HCT116 (cell line): ENCODE data around the gene TRMT1. TPM values are rescaled to one million over a fixed set of nuclear protein-coding genes. Genes with fewer than 3 reads are reported as not detected.

Experiments
- ATAC-seq: fragments of 200-7000 bp; cut with Tn5 transposase; 2 replicates; pipeline ENCODE4 v1.9.1; 2020; ENCODE audit warnings: mild to moderate bottlenecking, moderate library complexity
- BruUV-seq: library from RNA; stranded (reverse); fragments of 400-500 nt; replicated peaks from 2 replicates; lab custom pipeline; 2021; lab: Mats Ljungman, UMichigan
- CTCF ChIA-PET: fragments of 300-600 bp; sonication (Branson Sonifier 250); formaldehyde crosslinking; loops from one replicate; lab custom pipeline; 2021; ENCODE audit warnings: antibody characterized with exemption; lab: Charles Lee
- POLR2A ChIA-PET: fragments of 300-600, 350-600 bp; sonication (Branson Sonifier 250); formaldehyde crosslinking; loops from one replicate; lab custom pipeline; 2021; ENCODE audit warnings: antibody characterized with exemption; lab: Charles Lee
- RAD21 ChIA-PET, 2 experiments: fragments of 300-600 bp; sonication (Branson Sonifier 250); formaldehyde crosslinking; loops; one replicate each; lab custom pipeline; 2023; ENCODE audit warnings: low total read pairs in 2 of 2; ENCODE audit not compliant: uncharacterized antibody in 2 of 2, unreplicated experiment in 2 of 2, low non-redundant PET in 1 of 2; lab: Charles Lee
- DNase-seq: peaks from one replicate; pipeline ENCODE4 v3.0.0-alpha.2; 2010; ENCODE audit warnings: low read depth, low spot score
- H2AFZ ChIP-seq: fragments of 200-600 bp; shearing (Covaris generic), sonication (generic); 2 replicates; pipeline ENCODE4 v1.6.1; 2017; ENCODE audit warnings: low read depth, mixed run types, mixed read lengths, antibody characterized with exemption, low read length; ENCODE audit not compliant: poor library complexity, severe bottlenecking
- H3K27ac ChIP-seq: 2 replicates; pipeline ENCODE4 v1.5.1; 2012; ENCODE audit warnings: low read depth, low read length
- H3K27me3 ChIP-seq: fragments of 200-600 bp; sonication (generic); 2 replicates; pipeline ENCODE4 v1.6.1; 2016; ENCODE audit warnings: mixed run types, low read length, mixed read lengths; ENCODE audit not compliant: insufficient read depth
- H3K36me3 ChIP-seq, 2 experiments: fragments of 200-500 bp in 1 of 2; fragments of 200-600 bp in 1 of 2; sonication (Bioruptor generic) in 1 of 2; sonication (generic) in 1 of 2; 2 replicates each; pipeline versions ENCODE4 v1.5.1 to v1.6.1; 2014 to 2016; ENCODE audit warnings: low read length in 2 of 2, inconsistent platforms in 1 of 2, mixed read lengths in 1 of 2, mixed run types in 1 of 2; ENCODE audit not compliant: insufficient read depth in 2 of 2, control insufficient read depth in 1 of 2
- H3K4me1 ChIP-seq, 2 experiments: fragments of 200-600 bp in 1 of 2; sonication (generic) in 1 of 2; 2 replicates each; pipeline versions ENCODE4 v1.5.1 to v1.6.1; 2012 to 2017; ENCODE audit warnings: low read length in 2 of 2, inconsistent platforms in 1 of 2, mild to moderate bottlenecking in 1 of 2, mixed read lengths in 1 of 2, mixed run types in 1 of 2, moderate library complexity in 1 of 2; ENCODE audit not compliant: insufficient read depth in 2 of 2, control insufficient read depth in 1 of 2
- H3K4me2 ChIP-seq: fragments of 200-600 bp; sonication (generic); 2 replicates; pipeline ENCODE4 v1.6.1; 2017; ENCODE audit warnings: mixed run types, low read length, mixed read lengths
- H3K4me3 ChIP-seq, 2 experiments: fragments of 200-600 bp in 1 of 2; sonication (generic) in 1 of 2; replicated peaks in 1 of 2; 2 replicates each; pipeline ENCODE4 v1.5.1; 2011 to 2016; ENCODE audit warnings: low read length in 2 of 2, control low read depth in 1 of 2, low read depth in 1 of 2, mild to moderate bottlenecking in 1 of 2, mixed read lengths in 1 of 2, mixed run types in 1 of 2
- H3K79me2 ChIP-seq: fragments of 200-600 bp; sonication (generic); 2 replicates; pipeline ENCODE4 v1.6.1; 2017; ENCODE audit warnings: mild to moderate bottlenecking, mixed run types, low read length, moderate library complexity, mixed read lengths; ENCODE audit not compliant: insufficient read depth
- H3K9ac ChIP-seq: fragments of 200-600 bp; sonication (generic); 2 replicates; pipeline ENCODE4 v1.6.1; 2016; ENCODE audit warnings: low read length, mixed read lengths
- H3K9me2 ChIP-seq: fragments of 200-600 bp; sonication (generic), shearing (Covaris generic); 2 replicates; pipeline ENCODE4 v1.6.1; 2017; ENCODE audit warnings: mixed run types, mild to moderate bottlenecking, moderate library complexity; ENCODE audit not compliant: insufficient read depth
- H3K9me3 ChIP-seq, 2 experiments: fragments of 200-500 bp in 1 of 2; fragments of 200-600 bp in 1 of 2; sonication (Bioruptor generic) in 1 of 2; sonication (generic) in 1 of 2; 2 replicates each; pipeline ENCODE4 v1.6.1; 2014 to 2017; ENCODE audit warnings: low read length in 2 of 2, mixed read lengths in 2 of 2, inconsistent platforms in 1 of 2, low read depth in 1 of 2, mild to moderate bottlenecking in 1 of 2, mixed run types in 1 of 2, moderate library complexity in 1 of 2; ENCODE audit not compliant: control insufficient read depth in 1 of 2, insufficient read depth in 1 of 2
- H4K20me1 ChIP-seq: fragments of 200-600 bp; sonication (generic), shearing (Covaris generic); 2 replicates; pipeline ENCODE4 v1.6.1; 2017; ENCODE audit warnings: mixed run types, mild to moderate bottlenecking, moderate library complexity; ENCODE audit not compliant: insufficient read depth
- ATF3 ChIP-seq: IDR thresholded peaks from 2 replicates; pipeline ENCODE4 v1.6.1; 2012
- CBX3 ChIP-seq: IDR thresholded peaks from 2 replicates; pipeline ENCODE4 v1.6.1; 2012; ENCODE audit warnings: low read depth
- CEBPB ChIP-seq: IDR thresholded peaks from 2 replicates; pipeline ENCODE4 v1.6.1; 2012; ENCODE audit warnings: low read depth
- CTCF ChIP-seq, 3 experiments: fragments of 200-600 bp in 1 of 3; sonication (generic) in 1 of 3; IDR thresholded peaks in 2 of 3; conservative IDR thresholded peaks in 1 of 3; 2 replicates each; pipeline ENCODE4 v1.5.1; 2012 to 2017; ENCODE audit warnings: low read depth in 2 of 3, low read length in 2 of 3, antibody characterized with exemption in 1 of 3, borderline replicate concordance in 1 of 3, control low read depth in 1 of 3, mild to moderate bottlenecking in 1 of 3, mixed read lengths in 1 of 3, mixed run types in 1 of 3, moderate library complexity in 1 of 3; ENCODE audit not compliant: insufficient read depth in 1 of 3
- EGR1 ChIP-seq: IDR thresholded peaks from 2 replicates; pipeline ENCODE4 v1.6.1; 2012; ENCODE audit warnings: low read depth
- ELF1 ChIP-seq: IDR thresholded peaks from 2 replicates; pipeline ENCODE4 v1.6.1; 2012; ENCODE audit warnings: low read depth, borderline replicate concordance
- FOSL1 ChIP-seq: IDR thresholded peaks from 2 replicates; pipeline ENCODE4 v1.6.1; 2012; ENCODE audit warnings: low read depth
- POLR2A ChIP-seq: IDR thresholded peaks from 2 replicates; pipeline ENCODE4 v1.7.0; 2011; ENCODE audit warnings: borderline replicate concordance; ENCODE audit not compliant: insufficient read depth, insufficient read length; ENCODE audit errors: extremely low read depth
- RAD21 ChIP-seq: IDR thresholded peaks from 2 replicates; pipeline ENCODE4 v1.6.1; 2012; ENCODE audit warnings: low read depth, mild to moderate bottlenecking
- SRF ChIP-seq: IDR thresholded peaks from 2 replicates; pipeline ENCODE4 v1.6.1; 2012; ENCODE audit warnings: low read depth
- TCF7L2 ChIP-seq: IDR thresholded peaks from 2 replicates; pipeline ENCODE4 v1.7.0; 2011; ENCODE audit warnings: borderline replicate concordance, inconsistent platforms; ENCODE audit not compliant: insufficient read depth, insufficient read length; ENCODE audit errors: extremely low read depth
- ZBTB33 ChIP-seq: IDR thresholded peaks from 2 replicates; pipeline ENCODE4 v1.6.1; 2011; ENCODE audit warnings: mild to moderate bottlenecking, low read length, moderate library complexity; ENCODE audit not compliant: insufficient replicate concordance; ENCODE audit errors: extremely low read depth
- ZFX ChIP-seq: fragments of 450-650 bp; IDR thresholded peaks from 2 replicates; pipeline ENCODE4 v1.6.1; 2017
- ZNF274 ChIP-seq: fragments of 200-500 bp; sonication (Bioruptor generic); IDR thresholded peaks from 2 replicates; pipeline ENCODE4 v1.6.1; 2014; ENCODE audit warnings: mild to moderate bottlenecking, low read depth, low read length, inconsistent platforms
- intact Hi-C: fragments of 100-400 bp; cut with micrococcal nuclease; formaldehyde crosslinking; loops from 2 replicates; pipeline ENCODE4 v1.10.0; 2022
- total RNA-seq: library from RNA; stranded (reverse); gene quantifications from one replicate; pipeline ENCODE4 v1.2.1, GENCODE V29; 2021; ENCODE audit not compliant: unreplicated experiment

The TRMT1 gene
- total RNA-seq, 1 experiment from 2014 or later: 84.4 TPM

GRCh38 chr19:13092606-13093235, 23.8 kb downstream of the TRMT1 start:
- intact Hi-C loops: loop anchor here (1.0 to 5.0 kb wide), 2 partner anchors 60 to 114 kb away; no protein-coding TSS in a partner anchor
- H3K9me2 ChIP-seq: no peaks in the 10 kb centered on the region
- H3K4me1 ChIP-seq: peaks cover 6 to 20% of the 10 kb centered on the region in 2 experiments; a peak in 3 of 4 replicates
- no peaks in the 10 kb centered on the region for H4K20me1 ChIP-seq
- no TSS peak for BruUV-seq
- no peak overlapping the region for H2AFZ ChIP-seq
- no peaks in the 10 kb centered on the region for H3K79me2 ChIP-seq
- no peak overlapping the region for H3K4me3 ChIP-seq
- no peak overlapping the region for H3K9ac ChIP-seq
- ChIA-PET RAD21 (interaction anchor here (1.5 to 2.5 kb wide), 3 partner anchors 107 to 115 kb away, joined by 4 to 25 read pairs (median 20); no protein-coding TSS in a partner anchor), POLR2A (no interaction called here), CTCF (interaction anchor here (1.4 to 6.6 kb wide), 6 partner anchors 14 to 127 kb away, joined by 4 to 94 read pairs (median 8); no protein-coding TSS in a partner anchor)
- H3K4me2 ChIP-seq: no peak overlapping the region
- H3K27me3 ChIP-seq: no peaks in the 10 kb centered on the region
- H3K27ac ChIP-seq: no peak overlapping the region
- H3K9me3 ChIP-seq: no peaks in the 10 kb centered on the region
- TF ChIP-seq ZFX (no peak), POLR2A (no peak), RAD21 (no peak), CEBPB (no peak), TCF7L2 (no peak), ATF3 (no peak), CTCF (IDR thresholded peaks at IDR 0.05 in 2 of 3, conservative IDR thresholded peaks at IDR 0.05 in 1 of 3; ENCODE audit: borderline replicate concordance in 1 of 3, insufficient read depth in 1 of 3, low read depth in 2 of 3, low read length in 2 of 3) (no peak), SRF (no peak), ZBTB33 (no peak), CBX3 (no peak), ELF1 (no peak), FOSL1 (no peak), EGR1 (no peak), ZNF274 (no peak)
- TF ChIP-seq, all 23 proteins: peak for 0
- H3K36me3 ChIP-seq: no peaks in the 10 kb centered on the region
- ATAC-seq (no peak), DNase-seq (no peak)
